ENCODE data around the gene EFCAB6. TPM values are rescaled to one million over a fixed set of nuclear protein-coding genes. Genes with fewer than 3 reads are reported as not detected.

The EFCAB6 gene
- total RNA-seq, 1 donor from 2014 or later, result 0.23 TPM

- H3K4me3 Mint-ChIP-seq, result no peak overlapping the region
- no peaks in the 10 kb centered on the region for H3K9me3 Mint-ChIP-seq
- intact Hi-C loops (cut with micrococcal nuclease), result no loop called here
- H3K27ac Mint-ChIP-seq, result no peak overlapping the region
- H3K36me3 Mint-ChIP-seq (ENCODE audit: low read depth), result no peaks in the 10 kb centered on the region
- DNase-seq, result no peak
- no peaks in the 10 kb centered on the region for H3K4me1 Mint-ChIP-seq
- H3K27me3 Mint-ChIP-seq, result peaks cover 11% of the 10 kb centered on the region
Measured at GRCh38 chr22:43789452-43789851, 22.7 kb downstream of the EFCAB6 start.

- Mint-ChIP-seq H3K27me3 (peaks cover 14% of the 10 kb centered on the region), H3K4me1 (no peaks in the 10 kb centered on the region), H3K4me3 (no peak overlapping the region), H3K27ac (no peak overlapping the region), H3K9me3 (no peaks in the 10 kb centered on the region), H3K36me3 (ENCODE audit: low read depth) (no peaks in the 10 kb centered on the region)
- no peak for DNase-seq
- intact Hi-C loops (cut with micrococcal nuclease), result no loop called here
Measured at GRCh38 chr22:43783777-43784176, 28.3 kb downstream of the EFCAB6 start.

GRCh38 chr22:43782448-43782847, 29.7 kb downstream of the EFCAB6 start:
- Mint-ChIP-seq H3K4me3 (no peak overlapping the region), H3K27ac (no peak overlapping the region), H3K4me1 (no peaks in the 10 kb centered on the region), H3K27me3 (peaks cover 10% of the 10 kb centered on the region), H3K36me3 (ENCODE audit: low read depth) (no peaks in the 10 kb centered on the region), H3K9me3 (no peaks in the 10 kb centered on the region)
- peak; percentile 25 for DNase-seq
- intact Hi-C loops (cut with micrococcal nuclease), result no loop called here

- peak; percentile 32 for DNase-seq
- Mint-ChIP-seq H3K4me1 (no peaks in the 10 kb centered on the region), H3K9me3 (no peaks in the 10 kb centered on the region), H3K27ac (no peak overlapping the region), H3K4me3 (no peak overlapping the region), H3K36me3 (ENCODE audit: low read depth) (no peaks in the 10 kb centered on the region), H3K27me3 (peaks cover 4% of the 10 kb centered on the region)
- intact Hi-C loops (cut with micrococcal nuclease), result no loop called here
Measured at GRCh38 chr22:43777286-43777685, 34.8 kb downstream of the EFCAB6 start.

GRCh38 chr22:43776081-43776670, 35.9 kb downstream of the EFCAB6 start:
- intact Hi-C loops (cut with micrococcal nuclease), result no loop called here
- Mint-ChIP-seq H3K4me3 (no peak overlapping the region), H3K36me3 (ENCODE audit: low read depth) (no peaks in the 10 kb centered on the region), H3K4me1 (no peaks in the 10 kb centered on the region), H3K27me3 (peaks cover 4% of the 10 kb centered on the region), H3K9me3 (no peaks in the 10 kb centered on the region), H3K27ac (no peak overlapping the region)
- peak; percentile 22 for DNase-seq

GRCh38 chr22:43774318-43774915, 37.7 kb downstream of the EFCAB6 start:
- Mint-ChIP-seq H3K4me1 (no peaks in the 10 kb centered on the region), H3K36me3 (ENCODE audit: low read depth) (no peaks in the 10 kb centered on the region), H3K27ac (no peak overlapping the region), H3K4me3 (no peak overlapping the region), H3K9me3 (no peaks in the 10 kb centered on the region), H3K27me3 (peaks cover 2% of the 10 kb centered on the region)
- intact Hi-C loops (cut with micrococcal nuclease), result no loop called here
- no peak for DNase-seq

- Mint-ChIP-seq H3K4me1 (no peaks in the 10 kb centered on the region), H3K9me3 (no peaks in the 10 kb centered on the region), H3K27ac (no peak overlapping the region), H3K4me3 (no peak overlapping the region), H3K36me3 (ENCODE audit: low read depth) (no peaks in the 10 kb centered on the region), H3K27me3 (peaks cover 2% of the 10 kb centered on the region)
- intact Hi-C loops (cut with micrococcal nuclease), result no loop called here
- DNase-seq, result no peak
Measured at GRCh38 chr22:43772831-43773230, 39.3 kb downstream of the EFCAB6 start.

GRCh38 chr22:43755452-43755851, 56.7 kb downstream of the EFCAB6 start:
- intact Hi-C loops (cut with micrococcal nuclease), result no loop called here
- no peaks in the 10 kb centered on the region for H3K9me3 Mint-ChIP-seq
- H3K27ac Mint-ChIP-seq, result no peak overlapping the region
- no peaks in the 10 kb centered on the region for H3K4me1 Mint-ChIP-seq
- H3K36me3 Mint-ChIP-seq (ENCODE audit: low read depth), result no peaks in the 10 kb centered on the region
- no peak for DNase-seq
- H3K4me3 Mint-ChIP-seq, result no peak overlapping the region
- H3K27me3 Mint-ChIP-seq, result no peaks in the 10 kb centered on the region

- no peak for DNase-seq
- Mint-ChIP-seq H3K9me3 (no peaks in the 10 kb centered on the region), H3K36me3 (ENCODE audit: low read depth) (no peaks in the 10 kb centered on the region), H3K27me3 (no peaks in the 10 kb centered on the region), H3K4me1 (no peaks in the 10 kb centered on the region), H3K27ac (no peak overlapping the region), H3K4me3 (no peak overlapping the region)
- intact Hi-C loops (cut with micrococcal nuclease), result no loop called here
Measured at GRCh38 chr22:43755011-43755410, 57.1 kb downstream of the EFCAB6 start.

GRCh38 chr22:43754176-43754575, 57.9 kb downstream of the EFCAB6 start:
- Mint-ChIP-seq H3K4me1 (no peaks in the 10 kb centered on the region), H3K4me3 (no peak overlapping the region), H3K9me3 (no peaks in the 10 kb centered on the region), H3K36me3 (ENCODE audit: low read depth) (no peaks in the 10 kb centered on the region), H3K27me3 (peaks cover 2% of the 10 kb centered on the region), H3K27ac (no peak overlapping the region)
- intact Hi-C loops (cut with micrococcal nuclease), result no loop called here
- no peak for DNase-seq

- intact Hi-C loops (cut with micrococcal nuclease), result no loop called here
- H3K27ac Mint-ChIP-seq, result no peak overlapping the region
- no peaks in the 10 kb centered on the region for H3K36me3 Mint-ChIP-seq (ENCODE audit: low read depth)
- H3K4me1 Mint-ChIP-seq, result no peaks in the 10 kb centered on the region
- H3K9me3 Mint-ChIP-seq, result no peaks in the 10 kb centered on the region
- H3K4me3 Mint-ChIP-seq, result no peak overlapping the region
- H3K27me3 Mint-ChIP-seq, result peaks cover 2% of the 10 kb centered on the region
- DNase-seq, result no peak
Measured at GRCh38 chr22:43753688-43754087, 58.4 kb downstream of the EFCAB6 start.

- Mint-ChIP-seq H3K27me3 (peaks cover 2% of the 10 kb centered on the region), H3K27ac (no peak overlapping the region), H3K36me3 (ENCODE audit: low read depth) (no peaks in the 10 kb centered on the region), H3K4me3 (no peak overlapping the region), H3K4me1 (no peaks in the 10 kb centered on the region), H3K9me3 (no peaks in the 10 kb centered on the region)
- no peak for DNase-seq
- intact Hi-C loops (cut with micrococcal nuclease), result no loop called here
Measured at GRCh38 chr22:43750751-43751150, 61.4 kb downstream of the EFCAB6 start.

GRCh38 chr22:43749473-43749872, 62.6 kb downstream of the EFCAB6 start:
- intact Hi-C loops (cut with micrococcal nuclease), result no loop called here

GRCh38 chr22:43747877-43748276, 64.2 kb downstream of the EFCAB6 start:
- H3K27ac Mint-ChIP-seq, result no peak overlapping the region
- DNase-seq, result no peak
- H3K36me3 Mint-ChIP-seq (ENCODE audit: low read depth), result no peaks in the 10 kb centered on the region
- no peak overlapping the region for H3K4me3 Mint-ChIP-seq
- H3K27me3 Mint-ChIP-seq, result peaks cover 2% of the 10 kb centered on the region
- intact Hi-C loops (cut with micrococcal nuclease), result no loop called here
- no peaks in the 10 kb centered on the region for H3K9me3 Mint-ChIP-seq
- no peaks in the 10 kb centered on the region for H3K4me1 Mint-ChIP-seq

More at GRCh38 chr22:43749473-43749872, 62.6 kb downstream of the EFCAB6 start:
- no peaks in the 10 kb centered on the region for H3K4me1 Mint-ChIP-seq
- no peak overlapping the region for H3K27ac Mint-ChIP-seq
- peaks cover 2% of the 10 kb centered on the region for H3K27me3 Mint-ChIP-seq
- H3K9me3 Mint-ChIP-seq, result no peaks in the 10 kb centered on the region
- H3K36me3 Mint-ChIP-seq (ENCODE audit: low read depth), result no peaks in the 10 kb centered on the region
- no peak for DNase-seq
- no peak overlapping the region for H3K4me3 Mint-ChIP-seq

GRCh38 chr22:43747058-43747457, 65.0 kb downstream of the EFCAB6 start:
- intact Hi-C loops (cut with micrococcal nuclease), result no loop called here
- Mint-ChIP-seq H3K9me3 (no peaks in the 10 kb centered on the region), H3K27ac (no peak overlapping the region), H3K4me3 (no peak overlapping the region), H3K27me3 (peaks cover 2% of the 10 kb centered on the region), H3K36me3 (ENCODE audit: low read depth) (no peaks in the 10 kb centered on the region), H3K4me1 (no peaks in the 10 kb centered on the region)
- DNase-seq, result no peak
